ENCODE measurements around the gene ANKDD1B. TPM values are rescaled to one million over a fixed set of nuclear protein-coding genes. Genes with fewer than 3 reads are reported as not detected.

The ANKDD1B gene
- total RNA-seq, 1 donor from 2014 or later: 1.6 TPM

DNA sequence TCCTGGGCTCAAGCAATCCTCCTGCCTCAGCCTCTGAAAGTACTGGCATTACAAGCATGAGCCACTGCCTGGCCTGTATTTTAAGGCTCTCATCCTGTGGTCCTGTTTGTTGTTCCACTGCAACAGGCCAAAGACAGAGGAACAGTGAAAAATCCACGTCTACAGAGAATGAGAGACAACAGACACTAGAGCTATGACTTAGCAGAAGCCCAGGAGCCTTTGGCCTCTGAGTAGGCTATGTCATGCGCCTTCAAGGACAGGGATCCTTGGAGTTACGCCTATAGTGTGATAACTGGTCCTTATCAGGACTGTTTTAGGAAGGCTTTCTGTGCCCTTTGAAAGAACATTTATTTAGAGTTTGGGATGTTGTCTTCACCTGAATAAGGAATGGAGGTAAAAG is 95.5 kb downstream of the ANKDD1B start:
- Mint-ChIP-seq H3K27me3 (no peaks in the 10 kb centered on the region), H3K9me3 (no peaks in the 10 kb centered on the region), H3K4me1 (ENCODE audit: unreplicated experiment) (no peaks in the 10 kb centered on the region), H3K27ac (no peak overlapping the region), H3K4me3 (no peak overlapping the region), H3K36me3 (peaks cover 33% of the 10 kb centered on the region)
- no peak for TF ChIP-seq CTCF (conservative IDR thresholded peaks at IDR 0.05)
- no peak for DNase-seq (ENCODE audit: extremely low spot score, unreplicated experiment)

DNA sequence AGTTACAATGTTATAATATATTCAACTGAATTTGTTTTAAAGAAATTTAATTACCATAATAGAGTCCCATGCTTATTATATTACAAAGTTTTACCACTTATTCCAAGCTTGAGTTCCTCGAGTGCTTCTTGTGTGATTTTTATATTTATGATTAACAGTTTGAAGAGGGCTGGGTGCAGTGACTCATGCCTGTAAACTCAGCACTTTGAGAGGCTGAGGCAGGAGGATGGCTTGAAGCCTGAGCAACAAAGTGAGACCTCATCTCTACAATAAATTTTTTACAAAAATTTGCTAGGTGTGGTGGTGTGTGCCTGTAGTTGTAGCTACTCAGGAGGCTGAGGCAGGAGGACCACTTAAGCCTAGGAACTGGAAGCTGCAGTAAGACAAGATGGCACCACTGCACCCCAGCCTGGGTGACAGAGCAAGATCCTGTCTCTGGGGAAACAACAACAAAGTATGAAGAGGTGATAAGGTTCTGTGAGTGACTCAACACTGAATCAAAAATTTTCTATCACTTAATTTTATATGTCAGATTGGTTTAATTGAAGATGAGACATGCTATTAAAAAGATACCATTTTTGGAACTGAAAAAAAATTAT is 96.8 kb downstream of the ANKDD1B start:
- H3K9me3 Mint-ChIP-seq: no peaks in the 10 kb centered on the region
- no peak for TF ChIP-seq CTCF (conservative IDR thresholded peaks at IDR 0.05)
- H3K27ac Mint-ChIP-seq: no peak overlapping the region
- H3K27me3 Mint-ChIP-seq: no peaks in the 10 kb centered on the region
- DNase-seq (ENCODE audit: extremely low spot score, unreplicated experiment): no peak
- no peak overlapping the region for H3K4me3 Mint-ChIP-seq
- H3K4me1 Mint-ChIP-seq (ENCODE audit: unreplicated experiment): no peaks in the 10 kb centered on the region
- peaks cover 20% of the 10 kb centered on the region for H3K36me3 Mint-ChIP-seq

DNA sequence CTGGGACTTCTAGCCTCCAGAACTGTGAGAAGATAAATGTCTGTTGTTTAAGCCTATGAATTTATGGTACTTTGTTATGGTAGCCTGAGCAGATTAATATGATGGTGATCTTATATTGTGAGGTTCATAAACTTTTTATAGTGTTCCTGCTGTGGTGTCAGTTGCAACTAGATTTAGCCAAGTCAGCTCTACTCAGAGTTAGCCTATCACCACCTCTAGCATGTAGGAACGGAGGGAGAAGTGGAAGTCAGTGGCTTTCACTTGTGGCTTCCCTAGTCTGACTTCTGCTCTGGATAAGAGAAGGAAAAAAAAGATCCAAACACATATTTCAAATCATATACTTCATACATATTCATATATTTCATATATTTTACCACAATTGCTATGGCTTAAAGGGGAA is 99.4 kb downstream of the ANKDD1B start:
- Mint-ChIP-seq H3K36me3 (peaks cover 22% of the 10 kb centered on the region), H3K9me3 (no peaks in the 10 kb centered on the region), H3K27ac (no peak overlapping the region), H3K27me3 (no peaks in the 10 kb centered on the region), H3K4me3 (no peak overlapping the region), H3K4me1 (ENCODE audit: unreplicated experiment) (peaks cover 10% of the 10 kb centered on the region)
- DNase-seq (ENCODE audit: extremely low spot score, unreplicated experiment): no peak
- no peak for TF ChIP-seq CTCF (conservative IDR thresholded peaks at IDR 0.05)

DNA sequence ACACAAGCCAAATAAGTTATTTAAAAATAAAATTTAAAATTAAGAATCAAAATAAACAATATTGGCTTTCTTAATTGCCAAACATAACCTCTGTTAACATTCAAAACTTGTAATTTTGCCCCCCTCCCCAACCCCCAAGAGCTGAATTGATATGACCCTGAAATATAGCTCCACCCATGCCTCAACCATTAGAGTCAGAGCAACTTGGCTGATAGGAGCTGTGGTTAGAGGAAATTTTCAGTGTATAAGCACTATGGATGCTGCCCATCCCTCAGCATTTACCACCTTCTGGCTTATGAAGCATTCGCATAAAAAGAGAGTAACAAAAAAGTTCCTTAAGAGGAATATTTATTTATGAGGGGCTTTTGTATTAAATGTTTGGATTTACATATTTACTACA is 99.9 kb downstream of the ANKDD1B start:
- no peak overlapping the region for H3K4me3 Mint-ChIP-seq
- H3K4me1 Mint-ChIP-seq (ENCODE audit: unreplicated experiment): peaks cover 15% of the 10 kb centered on the region
- no peak for DNase-seq (ENCODE audit: extremely low spot score, unreplicated experiment)
- peaks cover 17% of the 10 kb centered on the region for H3K36me3 Mint-ChIP-seq
- H3K9me3 Mint-ChIP-seq: no peaks in the 10 kb centered on the region
- no peaks in the 10 kb centered on the region for H3K27me3 Mint-ChIP-seq
- no peak overlapping the region for H3K27ac Mint-ChIP-seq
- no peak for TF ChIP-seq CTCF (conservative IDR thresholded peaks at IDR 0.05)

GRCh38 chr5:75712091-75712490 is 100.8 kb downstream of the ANKDD1B start:
- Mint-ChIP-seq H3K4me3 (no peak overlapping the region), H3K4me1 (ENCODE audit: unreplicated experiment) (peaks cover 15% of the 10 kb centered on the region), H3K27me3 (no peaks in the 10 kb centered on the region), H3K9me3 (no peaks in the 10 kb centered on the region), H3K27ac (peak overlapping the region; percentile 36), H3K36me3 (peaks cover 17% of the 10 kb centered on the region)
- TF ChIP-seq CTCF (conservative IDR thresholded peaks at IDR 0.05): no peak
- no peak for DNase-seq (ENCODE audit: extremely low spot score, unreplicated experiment)

GRCh38 chr5:75716715-75717081 is 105.4 kb downstream of the ANKDD1B start:
- H3K36me3 Mint-ChIP-seq: peaks cover 9% of the 10 kb centered on the region
- peaks cover 18% of the 10 kb centered on the region for H3K27me3 Mint-ChIP-seq
- no peaks in the 10 kb centered on the region for H3K9me3 Mint-ChIP-seq
- H3K4me3 Mint-ChIP-seq: peak overlapping the region; percentile 99
- peak overlapping the region; percentile 99 for H3K27ac Mint-ChIP-seq
- no peak for DNase-seq (ENCODE audit: extremely low spot score, unreplicated experiment)
- no peak for TF ChIP-seq CTCF (conservative IDR thresholded peaks at IDR 0.05)
- peaks cover 15% of the 10 kb centered on the region for H3K4me1 Mint-ChIP-seq (ENCODE audit: unreplicated experiment)

All from type B pancreatic cell (in vitro differentiated cells).